IMR-90 (cell line): ENCODE results near the gene ABCC4. TPM values are rescaled to one million over a fixed set of nuclear protein-coding genes. Genes with fewer than 3 reads are reported as not detected.

ENCODE experiments used
- ATAC-seq: fragments of 200-7000 bp; cut with Tn5 transposase; 2 replicates; pipeline ENCODE4 v1.9.1; 2020; ENCODE audit warnings: low read depth, mild to moderate bottlenecking, moderate library complexity
- BruUV-seq: library from RNA; stranded (reverse); fragments of 400-500 nt; replicated peaks from 2 replicates; lab custom pipeline; 2021; lab: Mats Ljungman, UMichigan
- CTCF ChIA-PET: fragments of 300-600 bp; formaldehyde crosslinking; extraction: SDS; loops from one replicate; lab custom pipeline; 2021; ENCODE audit warnings: antibody characterized with exemption; lab: Yijun Ruan, JAX
- POLR2A ChIA-PET: fragments of 300-600 bp; sonication (Branson Sonifier 250); formaldehyde crosslinking; loops from one replicate; lab custom pipeline; 2022; ENCODE audit warnings: antibody characterized with exemption; ENCODE audit not compliant: unreplicated experiment; lab: Charles Lee
- DNase-seq: peaks from one replicate; pipeline ENCODE4 v3.0.0; 2013
- H2AFZ ChIP-seq: replicated peaks from 2 replicates; pipeline ENCODE3; 2013; ENCODE audit warnings: low read length, mild to moderate bottlenecking; ENCODE audit not compliant: poor library complexity
- H2AK5ac ChIP-seq: 2 replicates; pipeline ENCODE4 v1.6.1; 2013; ENCODE audit warnings: low read depth, low read length, inconsistent platforms
- H2AK9ac ChIP-seq: replicated peaks from 2 replicates; pipeline ENCODE3; 2013; ENCODE audit warnings: mild to moderate bottlenecking, low read depth, low read length, moderate library complexity; ENCODE audit not compliant: poor library complexity
- H2BK120ac ChIP-seq: 2 replicates; pipeline ENCODE4 v1.6.1; 2013; ENCODE audit warnings: low read depth, low read length, inconsistent platforms
- H2BK15ac ChIP-seq: 3 replicates; pipeline ENCODE4 v1.6.1; 2013; ENCODE audit warnings: low read depth, low read length, inconsistent platforms
- H2BK20ac ChIP-seq: 2 replicates; pipeline ENCODE4 v1.6.1; 2013; ENCODE audit warnings: low read depth, mild to moderate bottlenecking, inconsistent platforms, low read length, moderate library complexity
- H2BK5ac ChIP-seq: 2 replicates; pipeline ENCODE4 v1.6.1; 2013; ENCODE audit warnings: mild to moderate bottlenecking, low read depth, low read length, inconsistent platforms; ENCODE audit not compliant: poor library complexity, severe bottlenecking
- H3K14ac ChIP-seq: replicated peaks from 2 replicates; pipeline ENCODE4 v1.6.1; 2013; ENCODE audit warnings: low read depth, low read length, inconsistent platforms
- H3K18ac ChIP-seq: 2 replicates; pipeline ENCODE4 v1.6.1; 2013; ENCODE audit warnings: low read depth, low read length, control low read depth
- H3K23ac ChIP-seq: 2 replicates; pipeline ENCODE4 v1.6.1; 2013; ENCODE audit warnings: low read depth, low read length, inconsistent platforms
- H3K27ac ChIP-seq: 2 replicates; pipeline ENCODE4 v1.5.1; 2013; ENCODE audit warnings: mild to moderate bottlenecking, control low read depth, low read length; ENCODE audit not compliant: insufficient read depth
- H3K27me3 ChIP-seq: 2 replicates; pipeline ENCODE4 v1.6.1; 2013; ENCODE audit warnings: low read length; ENCODE audit not compliant: control insufficient read depth, insufficient read depth
- H3K36me3 ChIP-seq: 2 replicates; pipeline ENCODE4 v1.6.1; 2013; ENCODE audit warnings: low read length, mixed read lengths; ENCODE audit not compliant: control insufficient read depth, insufficient read depth
- H3K4ac ChIP-seq: 2 replicates; pipeline ENCODE4 v1.6.1; 2013; ENCODE audit warnings: low read depth, low read length, inconsistent platforms
- H3K4me1 ChIP-seq: 2 replicates; pipeline ENCODE4 v1.6.1; 2013; ENCODE audit warnings: low read length, mixed read lengths; ENCODE audit not compliant: control insufficient read depth, insufficient read depth
- H3K4me2 ChIP-seq: 2 replicates; pipeline ENCODE4 v1.6.1; 2013; ENCODE audit warnings: low read depth, mild to moderate bottlenecking, control low read depth, low read length, moderate library complexity
- H3K4me3 ChIP-seq: 2 replicates; pipeline ENCODE4 v1.5.1; 2013; ENCODE audit warnings: low read depth, mild to moderate bottlenecking, control low read depth, low read length, moderate library complexity; ENCODE audit not compliant: insufficient read depth
- H3K56ac ChIP-seq: 2 replicates; pipeline ENCODE4 v1.6.1; 2013; ENCODE audit warnings: low read length, inconsistent platforms; ENCODE audit not compliant: insufficient read depth; ENCODE audit errors: extremely low read depth
- H3K79me1 ChIP-seq, 2 experiments: 2 replicates each; pipeline ENCODE4 v1.6.1; 2013; ENCODE audit warnings: low read length in 2 of 2, inconsistent platforms in 1 of 2, low read depth in 1 of 2
- H3K9ac ChIP-seq: 2 replicates; pipeline ENCODE4 v1.6.1; 2013; ENCODE audit warnings: low read depth, low read length, control low read depth
- H3K9me1 ChIP-seq: 2 replicates; pipeline ENCODE4 v1.6.1; 2013; ENCODE audit warnings: low read length, inconsistent platforms; ENCODE audit not compliant: insufficient read depth
- H3K9me3 ChIP-seq: 2 replicates; pipeline ENCODE4 v1.6.1; 2013; ENCODE audit warnings: low read length; ENCODE audit not compliant: control insufficient read depth, insufficient read depth
- H4K20me1 ChIP-seq: 2 replicates; pipeline ENCODE4 v1.6.1; 2013; ENCODE audit warnings: low read length, inconsistent platforms; ENCODE audit not compliant: insufficient read depth
- H4K5ac ChIP-seq: 2 replicates; pipeline ENCODE4 v1.6.1; 2013; ENCODE audit warnings: mild to moderate bottlenecking, low read depth, low read length, control low read depth
- H4K8ac ChIP-seq, 2 experiments: 2 replicates each; pipeline ENCODE4 v1.6.1; 2013; ENCODE audit warnings: low read depth in 2 of 2, low read length in 2 of 2, control low read depth in 1 of 2, inconsistent platforms in 1 of 2
- H4K91ac ChIP-seq: 2 replicates; pipeline ENCODE4 v1.6.1; 2013; ENCODE audit warnings: low read depth, low read length, inconsistent platforms; ENCODE audit not compliant: insufficient read depth
- FOS ChIP-seq: fragments of 150-350 bp; IDR thresholded peaks from 2 replicates; pipeline ENCODE4 v1.6.1; 2016; ENCODE audit warnings: low read depth, low read length
- MAZ ChIP-seq: IDR thresholded peaks from 2 replicates; pipeline ENCODE4 v1.6.1; 2012; ENCODE audit warnings: low read depth, mild to moderate bottlenecking, low read length, improper control_type of control experiment, moderate library complexity, borderline replicate concordance
- RAD21 ChIP-seq: IDR thresholded peaks from 2 replicates; pipeline ENCODE4 v1.6.1; 2012; ENCODE audit warnings: low read length, improper control_type of control experiment
- WGBS, 2 experiments: methylation state at CpG; one replicate each; pipeline versions ENCODE4 v1.1.5 to v1.1.7; 2013; ENCODE audit warnings: missing lambda C conversion rate in 2 of 2; ENCODE audit not compliant: insufficient read length in 1 of 2; ENCODE audit errors: extremely low coverage in 2 of 2; 5-methylcytosine and 5-hydroxymethylcytosine counted together
- dilution Hi-C: fragments of 300-500 bp; cut with HindIII; formaldehyde crosslinking; loops from one replicate; pipeline ENCODE4 v1.14.3; 2018; ENCODE audit warnings: low sequenced_read_pairs; ENCODE audit not compliant: unreplicated experiment
- in situ Hi-C: fragments of 300-500 bp; cut with MboI; formaldehyde crosslinking; loops from 3 replicates; pipeline ENCODE4 v1.14.3; 2019; ENCODE audit warnings: low sequenced_read_pairs, inconsistent platforms, mixed read lengths
- intact Hi-C: fragments of 100-400 bp; cut with micrococcal nuclease; formaldehyde crosslinking; loops from 2 replicates; pipeline ENCODE4 v1.10.0; 2022
- polyA plus RNA-seq, 3 experiments: library from polyadenylated mRNA; depleted of rRNA; stranded (reverse); fragments of >200 nt; gene quantifications; 2 replicates each; pipeline ENCODE4 v1.2.3, GENCODE V29; 2012; ENCODE audit warnings: low replicate concordance in 1 of 3
- total RNA-seq: library from RNA; depleted of rRNA; stranded (reverse); fragments of >200 nt; gene quantifications from 2 replicates; pipeline ENCODE4 v1.2.3, GENCODE V29; 2012

ABCC4 gene
- total and polyA plus RNA-seq, 2 of the 4 experiments (the other 2 are of a cell fraction) = 16.6 to 41.4 TPM

- 71% methylated on average over 1 of the region's 12 CpGs; no CpG with 5 or more reads in 1 of the 2 experiments for WGBS, 2 experiments
- H3K56ac ChIP-seq = no peak overlapping the region
- H2BK5ac ChIP-seq = no peak overlapping the region
- no peak overlapping the region for H3K4me3 ChIP-seq
- no peak overlapping the region for H4K8ac ChIP-seq
- no peak overlapping the region for H2BK120ac ChIP-seq
- H2AK5ac ChIP-seq = no peak overlapping the region
- H4K5ac ChIP-seq = no peak overlapping the region
- H2BK20ac ChIP-seq = no peak overlapping the region
- H3K23ac ChIP-seq = no peak overlapping the region
- no peak for ATAC-seq
- no peaks in the 10 kb centered on the region for H3K36me3 ChIP-seq
- no peak overlapping the region for H3K9ac ChIP-seq
- no peak overlapping the region for H3K27ac ChIP-seq
- dilution Hi-C loops (no loop called here), intact Hi-C loops (no loop called here), in situ Hi-C loops (no loop called here)
- no peak overlapping the region for H2AFZ ChIP-seq
- H2BK15ac ChIP-seq = no peak overlapping the region
- CTCF ChIA-PET = no interaction called here
- H2AK9ac ChIP-seq = no peak overlapping the region
- H3K18ac ChIP-seq = no peak overlapping the region
- no peak for DNase-seq
- H3K79me1 ChIP-seq = no peaks in the 10 kb centered on the region
- H3K27me3 ChIP-seq = no peaks in the 10 kb centered on the region
- POLR2A ChIA-PET = no interaction called here
- no peak for TF ChIP-seq RAD21
- no peak for TF ChIP-seq MAZ
- no peak for TF ChIP-seq FOS
- no peaks in the 10 kb centered on the region for H4K20me1 ChIP-seq
- H3K4me1 ChIP-seq = no peaks in the 10 kb centered on the region
- no peaks in the 10 kb centered on the region for H3K9me1 ChIP-seq
- no peak overlapping the region for H3K4me2 ChIP-seq
- no peak overlapping the region for H3K4ac ChIP-seq
- no peak overlapping the region for H3K14ac ChIP-seq
- BruUV-seq = no TSS peak
- H3K9me3 ChIP-seq = no peaks in the 10 kb centered on the region
- H4K91ac ChIP-seq = no peak overlapping the region
Observed at GRCh38 chr13:95317039-95317989, 16.1 kb upstream of the ABCC4 start.
